ENCODE data around the gene BID.
"Not testable (repeated sequence)": the region's sequence is repeated elsewhere in the genome, so short reads cannot be mapped to it uniquely, and the experiment has no call there.

The BID gene

DNA sequence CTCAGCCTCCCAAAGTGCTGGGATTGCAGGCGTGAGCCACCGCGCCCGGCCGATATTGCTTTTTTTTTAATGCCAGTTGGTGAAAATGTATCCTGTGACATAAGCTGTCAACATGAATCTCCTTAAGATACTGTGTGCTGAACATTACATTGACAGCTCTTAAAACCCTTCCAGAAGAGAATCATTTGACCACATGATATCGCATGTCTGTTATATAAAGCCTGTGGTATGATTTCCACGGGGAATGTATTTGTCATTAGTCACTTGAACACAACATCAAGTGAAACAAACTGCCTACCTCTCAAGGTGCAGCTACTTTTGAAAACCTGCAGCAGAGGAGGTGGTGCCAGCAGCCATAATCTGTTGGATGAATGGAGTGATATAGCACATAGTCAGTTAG lies 68.7 kb downstream of the BID start:
- Mint-ChIP-seq H3K4me1 (ENCODE audit: low read depth) (peaks cover 11% of the 10 kb centered on the region), H3K9me3 (no peaks in the 10 kb centered on the region), H3K27me3 (ENCODE audit: low read depth) (no peaks in the 10 kb centered on the region), H3K4me3 (no peak overlapping the region), H3K36me3 (ENCODE audit: low read depth) (peaks cover 6% of the 10 kb centered on the region), H3K27ac (no peak overlapping the region)

DNA sequence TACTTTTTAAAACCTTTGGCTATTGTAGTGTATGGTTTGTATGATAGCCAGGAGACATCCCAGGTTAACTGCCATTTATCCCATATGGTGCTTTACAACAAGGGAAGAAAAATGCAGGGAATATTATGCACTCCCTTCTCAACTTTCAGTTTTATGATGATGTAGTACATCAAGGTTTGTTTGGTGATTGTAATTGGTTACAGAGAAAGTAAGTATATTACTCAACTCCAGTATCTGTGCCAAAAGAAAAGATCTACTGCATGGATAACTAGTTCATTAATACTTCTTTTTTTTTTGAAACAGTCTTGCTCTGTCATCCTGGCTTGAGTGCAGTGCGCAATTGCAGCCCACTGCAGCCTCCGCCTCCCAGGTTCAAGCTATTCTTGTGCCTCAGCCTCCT lies 70.5 kb downstream of the BID start:
- Mint-ChIP-seq H3K4me1 (ENCODE audit: low read depth) (peaks cover 11% of the 10 kb centered on the region), H3K27ac (no peak overlapping the region), H3K36me3 (ENCODE audit: low read depth) (peaks cover 6% of the 10 kb centered on the region), H3K27me3 (ENCODE audit: low read depth) (no peaks in the 10 kb centered on the region), H3K4me3 (no peak overlapping the region), H3K9me3 (no peaks in the 10 kb centered on the region)

DNA sequence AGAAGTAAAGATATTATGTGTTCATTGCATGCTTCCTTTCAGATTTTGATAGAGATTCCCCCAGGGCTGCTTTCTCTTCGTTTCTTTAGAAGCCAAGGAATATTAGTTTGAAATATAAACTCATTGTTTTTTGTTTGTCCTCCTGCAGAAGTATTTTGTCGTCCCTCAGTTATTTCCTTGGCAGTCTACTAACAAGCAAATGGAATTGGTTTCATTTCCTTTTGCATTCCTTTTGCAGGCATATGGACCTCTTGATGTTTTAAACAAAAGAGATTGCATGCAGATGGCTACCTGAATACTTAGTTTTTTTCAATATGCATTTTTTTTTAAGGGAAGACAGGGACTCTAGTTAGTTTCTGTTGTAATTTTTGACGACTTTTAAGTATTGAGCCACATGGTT lies 73.5 kb downstream of the BID start:
- Mint-ChIP-seq H3K4me1 (ENCODE audit: low read depth) (peaks cover 6% of the 10 kb centered on the region), H3K27ac (no peak overlapping the region), H3K4me3 (no peak overlapping the region), H3K27me3 (ENCODE audit: low read depth) (no peaks in the 10 kb centered on the region), H3K36me3 (ENCODE audit: low read depth) (peaks cover 2% of the 10 kb centered on the region), H3K9me3 (no peaks in the 10 kb centered on the region)

GRCh38 chr22:17699696-17700340 lies 74.5 kb downstream of the BID start:
- Mint-ChIP-seq H3K4me3 (no peak overlapping the region), H3K36me3 (ENCODE audit: low read depth) (peaks cover 3% of the 10 kb centered on the region), H3K27me3 (ENCODE audit: low read depth) (no peaks in the 10 kb centered on the region), H3K4me1 (ENCODE audit: low read depth) (peaks cover 5% of the 10 kb centered on the region), H3K27ac (no peak overlapping the region), H3K9me3 (no peaks in the 10 kb centered on the region)

DNA sequence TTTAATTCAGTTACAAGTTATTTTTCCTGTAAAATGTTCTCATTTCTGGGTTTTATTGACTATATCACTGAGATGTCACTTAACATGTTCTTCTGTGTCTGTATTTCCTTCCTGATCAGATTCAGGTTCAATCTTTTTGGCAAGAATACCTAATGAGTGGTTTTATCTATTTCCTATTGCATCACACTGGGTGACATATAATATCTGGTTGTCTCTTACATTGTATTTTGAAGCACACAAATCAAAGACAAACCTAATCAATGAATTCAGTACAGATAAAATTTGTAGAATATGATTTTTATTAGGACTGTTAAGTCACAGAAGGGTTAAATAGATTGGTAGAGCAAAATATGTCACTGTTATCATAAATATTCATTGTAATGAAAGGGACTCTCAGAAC lies 75.3 kb downstream of the BID start:
- Mint-ChIP-seq H3K4me1 (ENCODE audit: low read depth) (peaks cover 6% of the 10 kb centered on the region), H3K4me3 (no peak overlapping the region), H3K9me3 (no peaks in the 10 kb centered on the region), H3K27ac (no peak overlapping the region), H3K36me3 (ENCODE audit: low read depth) (peaks cover 5% of the 10 kb centered on the region), H3K27me3 (ENCODE audit: low read depth) (no peaks in the 10 kb centered on the region)

- H3K4me3 Mint-ChIP-seq; H3K27me3 Mint-ChIP-seq (ENCODE audit: low read depth); H3K4me1 Mint-ChIP-seq (ENCODE audit: low read depth); H3K27ac Mint-ChIP-seq; H3K9me3 Mint-ChIP-seq; H3K36me3 Mint-ChIP-seq (ENCODE audit: low read depth): not testable (repeated sequence)
These were observed 76.0 kb downstream of the BID start for GRCh38 chr22:17698276-17698675.

- H3K4me1 Mint-ChIP-seq (ENCODE audit: low read depth); H3K27me3 Mint-ChIP-seq (ENCODE audit: low read depth); H3K4me3 Mint-ChIP-seq; H3K9me3 Mint-ChIP-seq; H3K27ac Mint-ChIP-seq; H3K36me3 Mint-ChIP-seq (ENCODE audit: low read depth): not testable (repeated sequence)
These were observed 77.1 kb downstream of the BID start for GRCh38 chr22:17697196-17697595.

GRCh38 chr22:17695986-17696385 lies 78.3 kb downstream of the BID start:
- H3K4me3 Mint-ChIP-seq = no peak overlapping the region
- H3K9me3 Mint-ChIP-seq = no peaks in the 10 kb centered on the region
- no peaks in the 10 kb centered on the region for H3K27me3 Mint-ChIP-seq (ENCODE audit: low read depth)
- peaks cover 8% of the 10 kb centered on the region for H3K36me3 Mint-ChIP-seq (ENCODE audit: low read depth)
- no peak overlapping the region for H3K27ac Mint-ChIP-seq
- peaks cover 6% of the 10 kb centered on the region for H3K4me1 Mint-ChIP-seq (ENCODE audit: low read depth)

DNA sequence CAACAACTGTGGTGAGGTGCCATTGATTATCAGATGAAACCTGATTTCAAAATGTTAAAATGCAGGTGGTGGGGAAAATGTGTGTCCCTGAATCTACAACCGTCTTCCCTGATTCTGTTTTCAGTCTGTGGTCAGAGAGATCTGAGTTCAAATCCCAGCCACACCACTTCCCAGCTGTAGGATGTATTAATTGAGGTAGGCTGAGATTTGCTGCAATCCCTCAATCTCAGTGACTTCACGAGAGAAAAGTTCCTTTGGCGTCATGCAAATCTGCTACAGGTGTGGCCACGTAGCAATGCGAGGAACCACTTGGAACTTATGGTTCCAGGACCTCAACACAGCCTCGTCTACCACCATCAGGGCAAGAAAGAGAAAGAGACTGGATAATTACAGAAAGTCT lies 79.5 kb downstream of the BID start:
- no peaks in the 10 kb centered on the region for H3K9me3 Mint-ChIP-seq
- H3K27me3 Mint-ChIP-seq (ENCODE audit: low read depth) = no peaks in the 10 kb centered on the region
- H3K27ac Mint-ChIP-seq = peak overlapping the region; percentile 26
- H3K36me3 Mint-ChIP-seq (ENCODE audit: low read depth) = peaks cover 8% of the 10 kb centered on the region
- H3K4me3 Mint-ChIP-seq = no peak overlapping the region
- H3K4me1 Mint-ChIP-seq (ENCODE audit: low read depth) = peaks cover 6% of the 10 kb centered on the region

DNA sequence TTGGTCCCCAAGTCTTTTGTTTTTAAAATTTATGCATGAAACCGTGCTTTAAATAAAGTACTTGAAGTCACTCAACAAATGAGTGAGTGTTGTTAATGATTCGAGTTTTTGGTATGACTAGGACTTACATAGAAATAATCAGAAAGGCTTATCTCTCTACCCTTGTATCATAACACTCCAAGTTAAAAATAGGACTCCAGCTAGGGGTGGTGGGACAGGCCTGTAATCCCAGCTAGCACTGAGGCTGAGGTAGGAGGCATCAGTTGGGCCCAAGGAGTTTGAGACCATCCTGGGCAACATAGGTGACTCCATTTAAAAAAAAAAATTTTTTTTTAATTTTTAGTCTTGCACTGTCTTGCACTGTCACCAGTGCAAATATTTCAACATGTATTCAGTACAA lies 80.1 kb downstream of the BID start:
- Mint-ChIP-seq H3K27ac (no peak overlapping the region), H3K36me3 (ENCODE audit: low read depth) (peaks cover 8% of the 10 kb centered on the region), H3K27me3 (ENCODE audit: low read depth) (no peaks in the 10 kb centered on the region), H3K4me3 (no peak overlapping the region), H3K9me3 (no peaks in the 10 kb centered on the region), H3K4me1 (ENCODE audit: low read depth) (peaks cover 6% of the 10 kb centered on the region)

DNA sequence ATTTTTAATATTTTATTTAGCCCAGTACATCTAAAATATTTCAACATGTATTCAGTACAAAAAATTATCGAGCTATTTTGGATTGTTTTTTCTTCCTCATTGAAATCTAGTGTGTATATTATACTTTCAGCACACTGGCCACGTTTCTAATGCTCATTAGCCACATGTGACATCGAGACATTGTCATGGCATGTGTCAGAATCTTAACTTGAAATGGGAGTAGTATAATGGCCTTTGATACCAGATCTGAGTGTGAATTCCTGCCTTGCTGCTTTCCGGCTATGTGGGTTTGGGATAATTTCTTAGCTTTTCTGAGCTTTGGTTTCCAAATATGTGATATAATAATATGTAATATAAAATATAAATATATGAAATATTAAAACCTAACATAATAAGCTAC lies 81.4 kb downstream of the BID start:
- Mint-ChIP-seq H3K4me1 (ENCODE audit: low read depth) (peaks cover 3% of the 10 kb centered on the region), H3K27ac (no peak overlapping the region), H3K4me3 (no peak overlapping the region), H3K36me3 (ENCODE audit: low read depth) (peaks cover 8% of the 10 kb centered on the region), H3K9me3 (no peaks in the 10 kb centered on the region), H3K27me3 (ENCODE audit: low read depth) (no peaks in the 10 kb centered on the region)

GRCh38 chr22:17684245-17684644 lies 90.0 kb downstream of the BID start:
- H3K27ac Mint-ChIP-seq = no peak overlapping the region
- no peaks in the 10 kb centered on the region for H3K36me3 Mint-ChIP-seq (ENCODE audit: low read depth)
- no peaks in the 10 kb centered on the region for H3K4me1 Mint-ChIP-seq (ENCODE audit: low read depth)
- H3K9me3 Mint-ChIP-seq = no peaks in the 10 kb centered on the region
- no peaks in the 10 kb centered on the region for H3K27me3 Mint-ChIP-seq (ENCODE audit: low read depth)
- no peak overlapping the region for H3K4me3 Mint-ChIP-seq
